GM10847 (cell line): ENCODE data around the gene SMIM43.

Experiments used
- POLR2A ChIP-seq: IDR thresholded peaks from 2 replicates; pipeline ENCODE4 v1.6.1; 2011; ENCODE audit not compliant: insufficient read length; ENCODE audit errors: extremely low read depth

SMIM43 gene

GRCh38 chr4:121764702-121765367 is at the start of gene SMIM43:
TSS of gene SMIM43 (minus strand) at chr4:121765164. CDS start at chr4:121765105, 59 bp downstream.
- TF ChIP-seq POLR2A: no peak

DNA sequence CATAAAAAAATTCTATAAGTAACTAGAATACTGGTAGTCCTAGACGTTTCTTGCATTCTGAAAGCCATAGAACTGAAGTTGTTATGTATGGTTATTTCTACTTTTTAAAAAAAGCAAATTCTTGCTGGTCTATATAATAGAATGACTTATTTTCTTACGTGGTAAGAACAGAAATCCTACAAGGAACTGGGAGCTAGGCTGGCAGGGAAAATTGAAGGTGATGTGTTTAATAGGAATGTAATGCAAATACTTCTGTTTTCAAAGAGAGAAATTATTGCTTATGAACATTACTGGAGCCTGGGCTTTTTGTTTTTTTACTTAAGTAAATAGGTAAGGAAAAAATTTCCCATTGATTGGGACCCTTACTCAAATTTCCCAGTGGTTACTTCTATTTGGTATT is 49.8 kb upstream of the SMIM43 start:
- no peak for TF ChIP-seq POLR2A

- TF ChIP-seq POLR2A: no peak
Observed at GRCh38 chr4:121811122-121811521, 46.2 kb upstream of the SMIM43 start.

- TF ChIP-seq POLR2A: no peak
Observed at GRCh38 chr4:121806411-121806810, 41.4 kb upstream of the SMIM43 start.

DNA sequence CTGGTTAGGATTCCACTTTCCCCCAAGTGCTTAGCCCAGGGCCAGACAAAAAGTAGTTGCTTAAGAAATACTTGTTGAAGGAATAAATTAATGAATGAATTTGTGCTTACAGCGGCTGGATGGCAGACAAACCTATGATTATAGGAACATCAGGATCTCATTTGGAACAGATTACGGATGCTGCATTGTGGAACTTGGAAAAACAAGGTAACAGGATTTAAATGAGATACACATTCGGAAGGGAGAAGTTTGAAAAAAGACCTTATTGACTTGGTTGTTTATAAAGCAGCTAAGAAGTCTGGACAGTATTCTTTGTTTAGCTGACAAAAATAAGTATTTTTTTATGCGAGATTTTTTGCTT is 36.7 kb upstream of the SMIM43 start:
- no peak for TF ChIP-seq POLR2A

DNA sequence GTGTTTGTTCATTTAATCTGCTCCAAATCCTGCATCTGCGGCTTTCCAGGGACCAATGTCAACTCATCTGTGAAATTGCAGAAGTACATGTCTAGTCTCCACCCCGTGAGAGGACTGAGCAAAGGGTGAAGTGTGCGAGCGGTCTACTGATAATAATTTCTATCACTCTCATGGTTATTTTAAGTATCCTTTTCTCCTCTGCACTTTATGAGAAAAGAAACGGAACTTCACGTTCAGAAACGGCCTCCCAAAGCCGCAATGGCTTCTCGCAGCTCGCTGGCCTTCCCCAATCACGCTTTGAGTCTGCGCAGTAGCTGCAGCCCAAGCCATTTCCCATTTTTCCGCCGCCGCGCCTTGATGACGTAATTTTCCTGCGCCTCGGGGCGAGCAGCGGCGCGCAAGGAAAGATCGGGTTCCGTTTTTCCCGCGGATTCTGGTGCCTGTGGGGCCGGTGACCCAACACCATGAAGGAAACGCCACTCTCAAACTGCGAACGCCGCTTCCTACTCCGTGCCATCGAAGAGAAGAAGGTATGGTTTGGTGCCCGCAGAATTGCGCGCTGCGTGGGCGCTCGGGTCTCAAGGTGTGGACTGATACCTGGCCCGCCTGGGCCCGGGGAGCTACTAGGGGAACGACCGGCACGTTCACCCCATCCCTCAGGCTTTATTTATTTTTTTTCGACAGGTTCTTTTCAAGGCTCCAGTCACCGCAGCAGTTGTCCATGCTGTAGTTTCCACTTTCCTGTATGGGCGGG is 36.2 kb upstream of the SMIM43 start, which contains the start of gene EXOSC9:
Gene EXOSC9, plus strand, starts transcription at position 363 of the 754 bp plus-strand sequence. Its CDS starts 102 bp downstream, at position 465.
- TF ChIP-seq POLR2A: peak; percentile 45

DNA sequence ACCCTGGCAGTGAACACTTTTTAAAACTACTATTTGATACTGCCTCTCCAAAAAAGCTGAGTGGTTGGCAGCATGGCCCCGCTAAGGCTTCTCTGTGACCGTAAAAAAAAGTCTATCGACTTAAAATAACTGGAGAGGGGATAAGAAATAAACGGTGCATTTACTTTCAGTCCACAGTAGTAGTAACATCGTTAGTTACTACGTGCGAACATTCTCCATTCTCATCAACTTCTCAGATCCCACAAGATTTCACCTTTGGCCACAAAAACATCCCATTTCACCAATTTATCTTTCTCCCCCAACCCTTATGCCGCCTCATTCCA is 35.6 kb upstream of the SMIM43 start:
- TF ChIP-seq POLR2A: no peak

DNA sequence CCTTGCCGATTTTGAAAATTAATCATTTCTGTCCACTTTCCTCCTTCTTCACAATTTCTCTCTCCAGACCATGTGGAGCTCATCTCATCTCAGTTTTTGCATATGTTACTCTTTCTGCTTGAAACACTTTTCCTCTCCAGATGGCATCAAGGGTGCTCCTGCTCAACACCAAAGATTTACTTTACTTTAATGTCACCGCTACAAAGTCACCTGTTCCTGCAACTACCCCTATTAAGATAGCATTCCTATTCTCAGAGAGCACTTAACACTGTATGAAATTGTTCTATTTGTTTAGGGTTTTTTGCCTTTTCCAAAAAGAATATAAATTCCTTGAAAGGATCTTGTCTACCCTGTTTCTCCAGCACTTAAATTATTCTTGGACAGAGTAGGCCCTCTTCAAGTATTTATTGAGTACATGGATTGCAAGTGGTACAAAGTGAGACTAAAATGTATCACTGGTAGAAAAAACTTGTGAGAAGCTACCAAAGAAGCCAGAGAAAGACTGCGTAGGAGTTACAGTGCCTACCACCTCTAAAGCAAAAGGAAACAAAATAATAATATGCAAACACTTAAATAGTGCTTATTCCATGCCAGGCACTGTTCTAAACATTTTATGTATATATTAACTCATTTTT is 35.0 kb upstream of the SMIM43 start:
- no peak for TF ChIP-seq POLR2A

GRCh38 chr4:121799208-121799823 is 34.4 kb upstream of the SMIM43 start:
- TF ChIP-seq POLR2A: no peak

GRCh38 chr4:121796283-121796682 is 31.3 kb upstream of the SMIM43 start:
- TF ChIP-seq POLR2A: no peak

- no peak for TF ChIP-seq POLR2A
Observed at GRCh38 chr4:121794505-121795188, 29.7 kb upstream of the SMIM43 start.

DNA sequence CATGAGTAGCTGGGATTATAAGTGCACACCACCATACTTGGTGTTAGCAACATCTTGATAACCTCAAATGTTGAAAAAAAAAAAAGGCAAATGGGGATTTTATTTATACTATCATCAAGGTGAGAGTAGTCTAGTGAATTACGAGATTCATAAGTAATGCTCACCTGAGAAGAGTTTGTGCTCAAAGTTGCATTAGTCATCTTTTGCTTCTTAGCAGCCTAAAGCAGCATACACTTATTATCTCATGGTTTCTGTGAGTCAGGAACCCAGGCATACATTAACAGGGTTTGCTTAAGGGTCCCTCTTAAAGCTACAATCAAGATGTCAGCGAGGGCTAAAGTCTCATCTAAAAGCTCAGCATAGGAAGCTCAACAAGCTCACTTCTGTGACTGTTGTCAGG is 28.0 kb upstream of the SMIM43 start:
- no peak for TF ChIP-seq POLR2A

DNA sequence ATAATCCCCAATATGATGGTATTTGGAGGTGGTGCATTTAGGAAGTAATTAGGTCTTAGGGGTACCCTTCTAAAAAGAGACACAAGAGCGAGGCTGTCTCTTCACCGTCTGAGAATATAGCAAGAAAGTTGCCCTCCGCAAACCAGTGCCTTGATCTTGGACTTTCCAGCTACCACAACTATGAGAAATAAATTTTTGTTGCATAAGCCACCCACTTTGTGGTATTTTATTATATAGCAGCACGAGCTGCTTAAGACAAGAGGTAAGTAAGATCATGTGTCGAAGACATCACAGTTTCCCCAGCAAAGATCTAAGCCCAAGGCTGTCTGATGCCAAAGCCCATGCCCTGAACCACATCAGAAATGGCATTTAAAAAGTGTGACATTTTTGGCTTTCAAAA is 26.5 kb upstream of the SMIM43 start:
- no peak for TF ChIP-seq POLR2A

- no peak for TF ChIP-seq POLR2A
Observed at GRCh38 chr4:121790976-121791375, 26.0 kb upstream of the SMIM43 start.
